A673 (cell line): ENCODE data around the gene COL4A2.

Source experiments
- EZH2 ChIP-seq: fragments of 200-600 bp; sonication (generic); IDR thresholded peaks from 2 replicates; pipeline ENCODE4 v1.6.1; 2017; ENCODE audit warnings: borderline replicate concordance, low read depth, mild to moderate bottlenecking, mixed read lengths, antibody characterized with exemption, low read length; ENCODE audit not compliant: poor library complexity, severe bottlenecking
- TF ChIP-seq, protein P1 (sequence below): fragments of 300-800, 200-600 bp; sonication (generic); conservative IDR thresholded peaks from 2 replicates; pipeline ENCODE4 v1.5.1; 2017; ENCODE audit warnings: low read depth, mild to moderate bottlenecking, antibody characterized with exemption, low read length, moderate library complexity, mixed read lengths

DNA sequence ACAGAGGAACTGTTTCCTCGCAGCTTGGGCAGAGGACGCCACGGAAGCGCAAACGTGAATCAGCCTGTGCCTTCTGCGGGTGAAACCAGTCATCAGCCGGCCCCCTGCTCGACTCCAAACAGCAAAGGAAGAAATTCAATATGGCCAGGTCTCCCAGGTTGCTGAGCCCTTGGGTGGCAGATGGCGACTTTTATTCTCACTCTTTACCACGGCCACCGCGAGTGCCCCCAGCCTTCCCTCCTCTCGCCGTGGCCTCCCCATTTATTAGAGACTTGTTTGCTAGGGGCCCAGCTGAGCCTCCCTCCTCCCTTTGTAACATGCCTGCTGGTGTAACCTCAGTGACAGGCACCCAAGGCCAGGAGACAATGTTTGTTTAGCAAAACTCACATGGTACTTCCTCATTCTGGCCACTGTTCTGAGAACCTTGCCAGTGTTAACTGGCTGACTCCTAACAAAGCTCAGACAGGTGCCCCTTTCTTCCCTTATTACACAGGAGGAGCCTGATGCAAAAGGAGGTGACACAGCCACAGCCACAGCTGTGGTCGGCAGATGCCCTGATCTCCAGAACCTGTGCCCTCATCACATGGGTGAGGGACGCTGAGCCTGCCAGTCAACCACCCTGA is 248.6 kb downstream of the COL4A2 start:
- TF ChIP-seq, protein P1, sequence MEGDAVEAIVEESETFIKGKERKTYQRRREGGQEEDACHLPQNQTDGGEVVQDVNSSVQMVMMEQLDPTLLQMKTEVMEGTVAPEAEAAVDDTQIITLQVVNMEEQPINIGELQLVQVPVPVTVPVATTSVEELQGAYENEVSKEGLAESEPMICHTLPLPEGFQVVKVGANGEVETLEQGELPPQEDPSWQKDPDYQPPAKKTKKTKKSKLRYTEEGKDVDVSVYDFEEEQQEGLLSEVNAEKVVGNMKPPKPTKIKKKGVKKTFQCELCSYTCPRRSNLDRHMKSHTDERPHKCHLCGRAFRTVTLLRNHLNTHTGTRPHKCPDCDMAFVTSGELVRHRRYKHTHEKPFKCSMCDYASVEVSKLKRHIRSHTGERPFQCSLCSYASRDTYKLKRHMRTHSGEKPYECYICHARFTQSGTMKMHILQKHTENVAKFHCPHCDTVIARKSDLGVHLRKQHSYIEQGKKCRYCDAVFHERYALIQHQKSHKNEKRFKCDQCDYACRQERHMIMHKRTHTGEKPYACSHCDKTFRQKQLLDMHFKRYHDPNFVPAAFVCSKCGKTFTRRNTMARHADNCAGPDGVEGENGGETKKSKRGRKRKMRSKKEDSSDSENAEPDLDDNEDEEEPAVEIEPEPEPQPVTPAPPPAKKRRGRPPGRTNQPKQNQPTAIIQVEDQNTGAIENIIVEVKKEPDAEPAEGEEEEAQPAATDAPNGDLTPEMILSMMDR, result no peak
- no peak for TF ChIP-seq EZH2
